MG63 (cell line): ENCODE data around the gene CRTC2. TPM values are rescaled to one million over a fixed set of nuclear protein-coding genes. Genes with fewer than 3 reads are reported as not detected.

Experiments
- total RNA-seq: library from RNA; depleted of rRNA; stranded (reverse); fragments of >200 nt; shearing (Covaris generic); gene quantifications from 2 replicates; pipeline ENCODE4 v1.2.3, GENCODE V29; 2014; ENCODE audit warnings: low replicate concordance; rRNA removed

CRTC2 gene
- total RNA-seq, 1 experiment from 2014 or later, result 3.6 TPM

Other genes with a start within 250 kb of the CRTC2 start
- gene INTS3, start 230.6 kb downstream of the CRTC2 start, total RNA-seq, result 22.4 and 29.4 TPM in 2 replicates
- 1.3 and 3.3 TPM in 2 replicates for gene SLC27A3, start 183.2 kb downstream of the CRTC2 start, total RNA-seq
- 5.9 and 7.4 TPM in 2 replicates for gene GATAD2B, start 35.6 kb downstream of the CRTC2 start, total RNA-seq
- gene DENND4B, start 11.9 kb downstream of the CRTC2 start, total RNA-seq, result 7.7 and 9.3 TPM in 2 replicates
- 154 and 223 TPM in 2 replicates for gene SLC39A1, start 4.9 kb upstream of the CRTC2 start, total RNA-seq
- 12.8 and 35.3 TPM in 2 replicates for gene CREB3L4, start 9.3 kb upstream of the CRTC2 start, total RNA-seq
- gene JTB, start 19.1 kb upstream of the CRTC2 start, total RNA-seq, result 250 and 354 TPM in 2 replicates
- 11.3 and 13.3 TPM in 2 replicates for gene RAB13, start 27.7 kb upstream of the CRTC2 start, total RNA-seq
- gene RPS27, start 32.1 kb upstream of the CRTC2 start, total RNA-seq, result 1,401 and 2,666 TPM in 2 replicates
- not detected in 2 replicates for gene NUP210L, start 196.5 kb upstream of the CRTC2 start, total RNA-seq
- 991 and 1,067 TPM in 2 replicates for gene TPM3, start 233.5 kb upstream of the CRTC2 start, total RNA-seq
- gene CFAP141, start 247.7 kb upstream of the CRTC2 start, total RNA-seq, result not detected in 2 replicates